ENCODE results near the gene SLC25A45.
A peak's percentile ranks its signal among the peaks of the same experiment; 100 is the strongest.
"Not testable (repeated sequence)": the region's sequence is repeated elsewhere in the genome, so short reads cannot be mapped to it uniquely, and the experiment has no call there.

SLC25A45 gene

DNA sequence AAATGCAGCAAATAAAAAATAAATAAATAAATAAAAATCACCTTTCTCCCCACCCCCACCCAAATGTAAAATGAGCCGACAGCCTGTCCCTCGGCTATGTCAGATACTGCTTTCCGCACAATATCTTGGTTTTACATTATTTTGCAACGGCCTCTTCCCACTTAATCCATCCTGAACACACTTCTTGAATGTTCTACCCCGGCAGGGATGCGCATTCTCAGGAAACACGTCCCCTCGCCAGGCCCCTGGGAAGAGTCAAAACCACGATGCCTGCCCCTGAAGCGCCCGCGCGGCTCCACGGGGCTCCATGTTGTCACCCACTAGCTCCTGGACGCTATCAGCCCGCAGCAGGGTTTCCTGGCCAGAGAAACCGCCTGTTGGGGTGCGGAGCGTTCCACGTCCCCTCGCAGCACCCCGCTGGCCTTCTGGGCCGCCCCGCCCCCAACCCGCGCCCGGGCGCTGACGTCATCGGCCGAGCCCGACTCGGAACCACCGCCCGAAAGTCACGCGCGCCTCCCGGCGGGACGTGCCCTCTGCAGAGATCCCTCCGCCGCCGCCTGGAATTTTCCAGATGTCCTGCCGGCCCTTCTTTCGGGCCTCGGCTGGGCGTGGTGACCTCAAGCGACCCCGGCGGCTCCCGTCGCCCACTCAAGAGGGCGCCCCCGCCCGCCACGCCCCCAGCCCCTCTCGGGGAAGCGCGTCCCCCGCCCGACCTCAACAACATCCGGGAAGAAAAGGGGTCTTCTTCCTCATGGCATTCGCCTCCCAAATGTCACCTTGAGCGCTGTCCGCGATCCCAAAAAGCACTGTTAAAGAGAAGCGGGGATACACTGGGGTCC lies 39.6 kb upstream of the SLC25A45 start:
- DNase-seq (ENCODE audit: low read depth in 1 of 2, low spot score in 1 of 2), result peak; percentile 88 to 92

DNA sequence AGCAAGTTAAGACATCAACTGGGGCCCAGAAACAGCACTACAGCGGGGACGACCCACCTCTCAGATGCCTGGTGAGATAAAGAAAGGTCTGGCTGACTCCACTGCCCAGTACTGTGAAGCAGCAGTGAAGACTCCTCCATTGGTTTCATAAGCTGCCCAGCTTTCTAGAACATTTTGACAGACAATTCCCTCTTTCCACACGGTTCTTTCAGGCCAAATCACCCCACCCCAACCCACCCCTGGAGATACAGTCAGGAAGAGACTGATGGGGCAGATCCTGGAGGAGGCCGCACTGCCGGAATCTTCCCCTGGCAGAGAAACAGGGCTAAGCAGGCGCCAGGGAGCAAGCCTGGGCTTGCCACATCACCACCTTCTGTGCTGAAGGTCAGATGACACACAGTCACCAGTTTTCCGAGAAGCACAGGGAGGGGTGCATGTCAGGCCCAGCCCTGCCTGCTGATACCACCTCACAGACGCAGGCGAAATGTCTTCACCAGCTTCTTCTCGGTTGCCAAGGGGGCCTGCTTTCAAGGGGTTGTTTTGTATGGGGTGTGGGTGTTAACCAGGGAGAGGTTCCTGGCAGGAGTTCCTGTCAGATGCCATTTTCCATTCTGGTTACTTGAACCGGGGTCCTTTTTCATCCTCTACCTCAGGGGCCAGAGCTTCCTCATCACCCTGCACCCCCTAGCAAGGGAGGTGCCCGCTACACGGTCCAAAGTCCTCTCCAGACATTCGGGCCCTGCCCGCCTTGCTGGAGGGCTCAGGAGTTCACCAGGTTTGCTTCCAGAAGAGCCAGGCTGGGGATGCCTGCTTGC lies 38.7 kb upstream of the SLC25A45 start:
- DNase-seq (ENCODE audit: low read depth in 1 of 2, low spot score in 1 of 2), result peak; percentile 67 to 77

- DNase-seq (ENCODE audit: low read depth in 1 of 2, low spot score in 1 of 2), result no peak
Measured at GRCh38 chr11:65420506-65420905, 38.1 kb upstream of the SLC25A45 start.

DNA sequence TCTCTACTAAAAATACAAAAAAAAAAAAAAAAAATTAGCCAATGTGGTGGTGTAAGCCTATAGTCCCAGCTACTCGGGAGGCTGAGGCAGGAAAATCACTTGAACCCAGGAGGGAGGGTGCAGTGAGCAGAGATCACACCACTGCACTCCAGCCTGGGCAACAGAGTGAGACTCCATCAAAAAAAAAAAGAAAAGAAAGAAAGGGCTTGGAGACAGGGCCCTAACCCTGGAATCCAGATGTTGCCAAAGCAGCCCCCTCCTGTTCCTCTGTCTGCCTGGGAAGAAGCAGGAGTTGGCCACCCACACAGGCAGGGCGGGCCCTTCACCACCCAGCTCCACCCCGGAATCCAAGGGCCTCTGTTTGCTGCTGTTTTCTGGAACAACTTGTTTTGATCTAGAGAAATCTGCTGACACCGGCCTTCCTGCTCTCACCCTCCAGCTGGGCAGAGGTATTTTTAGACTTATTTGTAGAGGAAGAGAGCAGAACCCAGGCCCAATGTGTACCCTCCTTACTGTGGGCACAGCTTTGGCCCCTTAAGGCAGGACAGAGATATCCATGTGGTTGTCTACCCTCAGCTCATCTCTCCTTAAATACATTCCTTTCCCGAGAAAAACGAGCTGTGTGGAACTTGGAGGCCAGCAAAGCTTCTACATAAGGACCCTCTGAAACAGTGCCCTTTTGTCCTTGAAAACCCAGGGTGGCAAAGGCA lies 37.5 kb upstream of the SLC25A45 start:
- peak; percentile 31 to 37 for DNase-seq (ENCODE audit: low read depth in 1 of 2, low spot score in 1 of 2)

GRCh38 chr11:65419460-65419771 lies 37.0 kb upstream of the SLC25A45 start:
- DNase-seq (ENCODE audit: low read depth in 1 of 2, low spot score in 1 of 2), result no peak

GRCh38 chr11:65418681-65419459 lies 36.4 kb upstream of the SLC25A45 start:
- peak; percentile 64 to 72 for DNase-seq (ENCODE audit: low read depth in 1 of 2, low spot score in 1 of 2)

GRCh38 chr11:65418431-65418680 lies 35.9 kb upstream of the SLC25A45 start:
- no peak for DNase-seq (ENCODE audit: low read depth in 1 of 2, low spot score in 1 of 2)

DNA sequence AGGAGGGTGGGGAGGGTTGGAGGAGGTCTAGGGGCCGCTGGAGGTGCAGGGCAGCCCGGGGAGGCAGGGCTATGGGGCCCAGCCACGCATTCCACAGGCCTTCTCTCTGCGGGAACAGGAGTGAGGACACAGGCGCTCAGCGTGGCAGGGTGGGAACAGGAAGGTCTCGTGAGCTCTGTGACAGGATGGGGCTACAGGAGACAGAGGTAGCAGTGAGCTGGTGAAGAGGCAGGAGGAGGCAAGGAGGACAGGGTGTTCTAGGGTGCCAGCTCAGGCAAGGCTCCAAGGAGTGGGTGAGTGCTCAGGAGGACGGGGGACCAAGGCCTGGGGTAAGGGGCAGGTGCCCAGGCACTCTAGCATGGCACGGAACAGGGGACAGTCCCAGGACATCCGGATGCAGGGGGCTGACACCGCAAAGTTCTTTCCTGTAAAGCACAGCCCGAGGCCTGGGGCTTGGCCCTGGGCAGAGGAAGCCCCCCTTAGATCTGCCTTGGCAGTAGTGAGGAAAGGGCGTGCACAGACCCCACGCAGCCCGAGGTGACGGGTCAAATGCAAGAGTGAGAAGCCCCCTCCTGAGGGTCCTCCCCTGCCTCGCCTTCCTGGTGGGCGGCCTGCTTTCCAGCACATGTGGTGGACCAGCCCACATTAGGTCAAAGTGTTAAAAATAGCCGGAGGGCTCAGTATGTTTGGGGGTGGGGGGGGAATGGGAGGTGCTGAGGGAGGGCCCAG lies 35.4 kb upstream of the SLC25A45 start:
- DNase-seq (ENCODE audit: low read depth in 1 of 2, low spot score in 1 of 2), result no peak

DNA sequence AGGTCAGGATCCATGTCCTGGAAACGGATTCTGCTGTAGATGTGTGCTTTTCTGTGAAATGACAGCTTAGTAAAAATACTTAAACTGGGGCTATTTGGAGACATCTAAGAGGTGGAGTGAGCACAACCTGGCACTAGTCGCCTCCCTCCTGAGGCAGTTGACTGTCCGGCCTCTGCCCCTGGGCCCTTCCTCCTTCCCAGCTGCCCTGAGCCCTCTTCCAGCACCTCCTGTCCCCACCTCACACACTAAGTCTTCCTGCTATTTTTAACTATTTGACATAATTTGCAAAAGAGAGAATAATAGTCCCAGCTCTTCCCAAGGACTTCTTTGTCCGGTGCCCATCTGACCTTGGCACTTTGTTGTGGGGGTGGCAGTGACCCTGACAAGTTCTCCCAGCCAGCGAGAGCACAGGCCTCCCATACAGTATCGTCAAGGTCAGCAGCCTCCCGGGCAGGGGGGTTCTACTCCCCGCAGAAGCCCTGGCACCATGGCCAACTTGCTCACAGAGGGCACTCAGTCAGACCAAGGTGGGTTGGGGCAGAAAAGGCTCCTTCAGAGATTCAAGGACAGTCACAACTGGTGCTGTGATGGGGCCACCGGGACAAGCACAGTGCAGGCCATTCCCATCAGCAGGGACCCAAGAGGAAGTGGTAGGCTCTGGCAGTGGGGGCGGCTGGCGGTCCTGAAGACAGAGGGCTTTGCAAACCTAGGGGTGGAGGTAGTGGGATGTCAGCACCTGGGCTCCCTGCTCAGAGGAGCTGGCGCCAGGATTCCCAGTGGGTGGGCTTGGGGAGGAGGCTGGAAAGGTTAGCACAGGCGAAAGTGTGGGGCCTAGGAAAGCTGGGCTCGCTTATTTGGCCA lies 34.6 kb upstream of the SLC25A45 start:
- no peak for DNase-seq (ENCODE audit: low read depth in 1 of 2, low spot score in 1 of 2)

GRCh38 chr11:65416341-65416824 lies 33.9 kb upstream of the SLC25A45 start:
- DNase-seq (ENCODE audit: low read depth in 1 of 2, low spot score in 1 of 2), result peak; percentile 85 to 90

- DNase-seq (ENCODE audit: low read depth in 1 of 2, low spot score in 1 of 2), result no peak
Measured at GRCh38 chr11:65415499-65416340, 33.3 kb upstream of the SLC25A45 start.

GRCh38 chr11:65414776-65415498 lies 32.5 kb upstream of the SLC25A45 start:
- DNase-seq (ENCODE audit: low read depth in 1 of 2, low spot score in 1 of 2), result no peak

- not testable (repeated sequence) for DNase-seq (ENCODE audit: low read depth in 1 of 2, low spot score in 1 of 2)
Measured at GRCh38 chr11:65413077-65413664, 30.7 kb upstream of the SLC25A45 start.

GRCh38 chr11:65412271-65413076 lies 30.0 kb upstream of the SLC25A45 start:
- DNase-seq (ENCODE audit: low read depth in 1 of 2, low spot score in 1 of 2), result no peak

- DNase-seq (ENCODE audit: low read depth in 1 of 2, low spot score in 1 of 2), result no peak
Measured at GRCh38 chr11:65411681-65412070, 29.2 kb upstream of the SLC25A45 start.

DNA sequence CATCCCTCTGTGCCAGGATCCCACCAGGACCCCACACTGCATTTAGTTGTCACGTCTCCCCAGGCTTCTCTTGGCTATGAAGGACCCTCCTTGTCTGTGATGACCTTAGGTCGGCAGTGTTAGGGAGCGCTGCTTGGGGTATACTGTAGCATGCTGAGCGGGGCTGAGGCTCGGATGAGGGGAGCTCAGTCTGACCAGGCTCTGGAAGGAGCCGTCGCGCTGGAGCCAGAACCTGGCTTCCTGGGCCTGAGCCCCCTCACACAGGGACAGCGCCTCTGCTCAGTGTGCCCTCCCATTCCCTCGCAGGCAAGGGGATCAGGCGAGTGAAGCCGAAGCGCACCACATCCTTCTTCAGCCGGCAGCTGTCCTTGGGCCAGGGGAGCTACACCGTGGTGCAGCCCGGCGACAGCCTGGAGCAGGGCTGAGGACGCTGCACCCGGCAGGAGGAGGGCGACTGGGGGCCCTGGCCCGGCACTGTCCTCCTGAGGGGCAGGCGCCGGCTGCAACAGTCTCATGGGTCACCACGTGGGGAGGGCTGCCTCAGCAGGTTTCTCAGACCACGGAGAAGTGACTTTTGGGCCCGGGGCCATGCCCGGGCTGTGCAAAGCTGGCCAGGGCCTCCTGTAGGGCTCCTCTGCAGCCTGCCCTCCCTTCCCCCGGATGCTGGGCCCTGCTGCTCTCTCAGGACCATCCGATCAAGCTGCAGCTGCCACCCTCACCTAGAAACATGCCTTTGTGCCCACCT lies 28.7 kb upstream of the SLC25A45 start:
- DNase-seq (ENCODE audit: low read depth in 1 of 2, low spot score in 1 of 2), result no peak
